Right renal pelvis (tissue), 4 donors: ENCODE data around the gene NPR2. TPM values are rescaled to one million over a fixed set of nuclear protein-coding genes. Genes with fewer than 3 reads are reported as not detected.
A peak's percentile ranks its signal among the peaks of the same experiment; 100 is the strongest.

Experiments used
- DNase-seq, 4 donors: peaks; one replicate each; pipeline ENCODE4 v3.0.0-alpha.2; 2013; ENCODE audit warnings: low read depth in 4 of 4, low spot score in 3 of 4, missing footprints in 1 of 4
- polyA plus RNA-seq, 4 donors: library from polyadenylated mRNA; unstranded; fragments of 120-200 nt; gene quantifications; one replicate each; pipeline ENCODE4 v1.2.1, GENCODE V29; 2013; ENCODE audit not compliant: insufficient read length in 4 of 4

NPR2 gene
- polyA plus RNA-seq, 4 donors, result 24.4 to 28.1 (median 26.0) TPM

GRCh38 chr9:35763181-35763580, 28.2 kb upstream of the NPR2 start:
- no peak for DNase-seq

- DNase-seq, result no peak
Measured at GRCh38 chr9:35763803-35764202, 27.6 kb upstream of the NPR2 start.

GRCh38 chr9:35766997-35767396, 24.4 kb upstream of the NPR2 start:
- DNase-seq, result no peak

- no peak for DNase-seq
Measured at GRCh38 chr9:35767458-35767857, 23.9 kb upstream of the NPR2 start.

GRCh38 chr9:35769763-35770162, 21.6 kb upstream of the NPR2 start:
- no peak for DNase-seq

- DNase-seq, result no peak
Measured at GRCh38 chr9:35771075-35771433, 20.3 kb upstream of the NPR2 start.

- no peak for DNase-seq
Measured at GRCh38 chr9:35771534-35771933, 19.9 kb upstream of the NPR2 start.

- no peak for DNase-seq
Measured at GRCh38 chr9:35771943-35772342, 19.4 kb upstream of the NPR2 start.

- DNase-seq, result no peak
Measured at GRCh38 chr9:35774907-35775635, 16.3 kb upstream of the NPR2 start.

- no peak for DNase-seq
Measured at GRCh38 chr9:35776018-35776417, 15.4 kb upstream of the NPR2 start.

GRCh38 chr9:35778496-35778895, 12.9 kb upstream of the NPR2 start:
- DNase-seq, result no peak

GRCh38 chr9:35781066-35781465, 10.3 kb upstream of the NPR2 start:
- DNase-seq, result no peak

GRCh38 chr9:35783418-35783817, 8.0 kb upstream of the NPR2 start:
- no peak for DNase-seq

- DNase-seq, result no peak
Measured at GRCh38 chr9:35789541-35789940, 1.9 kb upstream of the NPR2 start.

GRCh38 chr9:35790025-35790384, 1.4 kb upstream of the NPR2 start:
- no peak for DNase-seq

GRCh38 chr9:35790385-35791296, 750 bp upstream of the NPR2 start:
- peak; percentile 65 to 78 (median 75) for DNase-seq

GRCh38 chr9:35792024-35792813, 828 bp downstream of the NPR2 start:
- DNase-seq, result no peak

- DNase-seq, result no peak
Measured at GRCh38 chr9:35792826-35793225, 1.4 kb downstream of the NPR2 start.

- DNase-seq, result no peak
Measured at GRCh38 chr9:35793461-35793860, 2.1 kb downstream of the NPR2 start.

GRCh38 chr9:35795695-35796094, 4.3 kb downstream of the NPR2 start:
- no peak for DNase-seq
